HEK293 (cell line): ENCODE data around the gene RIOX2.

Source experiments
- ZNF416 ChIP-seq: fragments of 450-650 bp; formaldehyde crosslinking; IDR thresholded peaks from 2 replicates; pipeline ENCODE4 v1.5.1; 2016; ENCODE audit warnings: missing biosample characterization, missing genetic modification characterization
- ZNF785 ChIP-seq: fragments of 450-650 bp; formaldehyde crosslinking; IDR thresholded peaks from 2 replicates; pipeline ENCODE4 v1.5.1; 2016; ENCODE audit warnings: missing biosample characterization, missing genetic modification characterization
- TF ChIP-seq, protein P1 (sequence below): fragments of 450-650 bp; formaldehyde crosslinking; IDR thresholded peaks from 2 replicates; pipeline ENCODE4 v1.5.1; 2016; ENCODE audit warnings: missing biosample characterization, missing genetic modification characterization

DNA sequence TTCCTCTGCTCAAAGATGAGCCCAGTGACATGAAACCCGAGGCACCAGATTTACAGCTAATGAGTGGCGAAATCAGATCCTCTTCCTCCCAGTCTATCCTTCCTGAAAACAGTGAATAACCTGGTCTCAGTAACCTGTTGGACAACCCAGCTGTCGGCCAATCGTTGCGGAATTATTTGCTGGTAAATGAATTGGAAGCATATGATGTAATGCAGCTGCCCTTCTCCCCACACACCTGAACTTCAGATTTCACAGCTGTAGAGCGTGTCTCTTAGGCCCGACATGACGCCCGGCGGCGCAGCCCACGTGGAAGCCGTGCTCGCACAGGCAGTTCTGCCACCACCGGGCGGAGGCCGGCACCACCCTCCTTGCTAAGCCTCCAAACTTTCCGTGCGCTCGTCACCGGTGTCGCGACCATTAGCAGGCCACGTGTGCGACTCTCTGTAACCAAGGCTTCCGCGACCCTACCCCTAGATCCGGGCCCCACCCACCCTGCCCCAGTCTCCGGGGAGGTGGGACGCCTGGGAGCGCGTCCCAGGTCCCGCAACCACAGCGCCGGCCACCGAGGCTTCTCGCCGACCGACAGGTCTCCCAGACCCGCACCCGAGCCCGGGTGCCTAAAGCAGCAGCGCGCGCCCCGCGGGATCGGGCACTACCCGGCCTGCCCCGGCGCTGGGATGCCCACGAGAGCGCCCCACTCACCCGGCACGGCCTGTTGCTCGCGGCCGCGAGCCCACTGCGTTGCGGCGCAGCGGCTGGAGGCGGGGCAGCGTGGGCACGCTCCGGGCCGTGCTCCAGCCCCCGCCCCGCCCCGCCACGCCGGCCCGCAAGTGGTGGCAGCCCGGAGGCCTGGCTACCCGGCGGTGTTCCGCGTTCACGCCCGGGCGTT is at the start of gene RIOX2:
- no peak for TF ChIP-seq ZNF785 (tag by site-specific recombination)
- TF ChIP-seq ZNF416 = no peak
- TF ChIP-seq, protein P1, sequence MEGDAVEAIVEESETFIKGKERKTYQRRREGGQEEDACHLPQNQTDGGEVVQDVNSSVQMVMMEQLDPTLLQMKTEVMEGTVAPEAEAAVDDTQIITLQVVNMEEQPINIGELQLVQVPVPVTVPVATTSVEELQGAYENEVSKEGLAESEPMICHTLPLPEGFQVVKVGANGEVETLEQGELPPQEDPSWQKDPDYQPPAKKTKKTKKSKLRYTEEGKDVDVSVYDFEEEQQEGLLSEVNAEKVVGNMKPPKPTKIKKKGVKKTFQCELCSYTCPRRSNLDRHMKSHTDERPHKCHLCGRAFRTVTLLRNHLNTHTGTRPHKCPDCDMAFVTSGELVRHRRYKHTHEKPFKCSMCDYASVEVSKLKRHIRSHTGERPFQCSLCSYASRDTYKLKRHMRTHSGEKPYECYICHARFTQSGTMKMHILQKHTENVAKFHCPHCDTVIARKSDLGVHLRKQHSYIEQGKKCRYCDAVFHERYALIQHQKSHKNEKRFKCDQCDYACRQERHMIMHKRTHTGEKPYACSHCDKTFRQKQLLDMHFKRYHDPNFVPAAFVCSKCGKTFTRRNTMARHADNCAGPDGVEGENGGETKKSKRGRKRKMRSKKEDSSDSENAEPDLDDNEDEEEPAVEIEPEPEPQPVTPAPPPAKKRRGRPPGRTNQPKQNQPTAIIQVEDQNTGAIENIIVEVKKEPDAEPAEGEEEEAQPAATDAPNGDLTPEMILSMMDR (tag by site-specific recombination) = no peak
